ENCODE results near the gene MMP23B. TPM values are rescaled to one million over a fixed set of nuclear protein-coding genes. Genes with fewer than 3 reads are reported as not detected.
"Not testable (repeated sequence)": the region's sequence is repeated elsewhere in the genome, so short reads cannot be mapped to it uniquely, and the experiment has no call there.

MMP23B gene
- total and polyA plus RNA-seq, 2 of the 8 experiments (the other 6 are each of a cell fraction or from before 2014, with no cell fraction given), result 9.2 to 14.6 TPM

DNA sequence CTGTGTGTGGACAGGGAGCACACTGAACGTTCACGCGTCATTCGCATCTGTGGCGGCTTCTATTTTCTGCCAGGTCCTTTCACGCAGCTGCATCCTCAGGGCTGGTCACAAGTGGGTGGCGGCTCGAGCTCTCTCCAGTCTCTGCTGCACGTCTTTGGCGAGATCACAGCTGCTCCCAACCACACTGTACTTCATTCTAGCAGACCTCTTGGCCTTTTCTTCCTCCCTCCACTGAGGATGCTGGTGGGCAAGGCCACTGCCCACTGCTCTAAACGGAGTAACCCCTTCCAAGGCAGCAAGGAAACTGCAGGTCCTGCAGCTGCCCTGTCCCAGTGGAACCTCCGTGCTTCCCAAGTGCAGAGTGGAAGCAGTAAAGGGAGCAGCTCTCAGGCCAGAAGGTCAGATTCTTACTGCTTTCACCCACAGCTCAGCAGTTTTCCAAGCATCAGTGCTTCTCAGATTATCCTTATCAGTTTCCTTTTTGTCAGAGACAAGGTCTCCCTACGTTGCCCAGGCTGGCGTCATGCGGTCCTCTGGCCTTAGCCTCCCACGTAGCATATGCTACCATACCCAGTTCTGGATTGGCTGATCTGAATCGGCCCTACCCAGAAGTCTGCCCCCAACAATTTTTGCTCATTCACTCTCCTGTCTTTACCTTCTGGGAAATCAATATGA, 15.7 kb downstream of the MMP23B start:
- H4K5ac ChIP-seq (ENCODE audit: insufficient read length, low read depth, low read length); H3K14ac ChIP-seq (ENCODE audit: insufficient read length); H3K56ac ChIP-seq (replicated peaks; ENCODE audit: insufficient read length, low read depth, low read length); H3K23ac ChIP-seq (ENCODE audit: insufficient read length); H3K79me1 ChIP-seq (ENCODE audit: low read depth, low read length); H2AK5ac ChIP-seq (ENCODE audit: low read depth, low read length); DNase-seq (ENCODE audit: low read depth in 1 of 2, low spot score in 2 of 2); H2BK15ac ChIP-seq (ENCODE audit: low read length); H4K91ac ChIP-seq (replicated peaks; ENCODE audit: insufficient read length, low read length); H3K4ac ChIP-seq (replicated peaks; ENCODE audit: insufficient read length, low read depth, low read length); H2BK20ac ChIP-seq (ENCODE audit: low read length); H4K20me1 ChIP-seq (replicated peaks in 1 of 2; ENCODE audit: control insufficient read depth in 1 of 2, insufficient read depth in 2 of 2, low read length in 2 of 2); FAIRE-seq; H2BK12ac ChIP-seq (ENCODE audit: low read depth, low read length); H2BK120ac ChIP-seq (replicated peaks; ENCODE audit: low read depth, low read length); CTCF ChIA-PET (ENCODE audit: partially characterized antibody); H3K9ac ChIP-seq (replicated peaks in 1 of 4; ENCODE audit: extremely low read depth in 1 of 4, low read depth in 3 of 4, low read length in 3 of 4); H3K4me1 ChIP-seq (replicated peaks in 1 of 4; ENCODE audit: control insufficient read depth in 3 of 4, insufficient read depth in 4 of 4, low read length in 3 of 4); H3K9me3 ChIP-seq (ENCODE audit: insufficient read depth in 2 of 2, low read depth in 1 of 2, low read length in 1 of 2); H2BK5ac ChIP-seq (ENCODE audit: low read depth, low read length); POLR2A ChIA-PET (ENCODE audit: partially characterized antibody); H3K79me2 ChIP-seq (ENCODE audit: control insufficient read depth in 1 of 2, insufficient read depth in 2 of 2, low read length in 2 of 2); H3K23me2 ChIP-seq (ENCODE audit: low read depth, low read length); H3K4me3 ChIP-seq (ENCODE audit: extremely low read depth in 1 of 4, insufficient read depth in 2 of 4, low read depth in 3 of 4, low read length in 4 of 4); H3K18ac ChIP-seq (ENCODE audit: extremely low read depth, low read length); H4K8ac ChIP-seq (ENCODE audit: extremely low read depth, insufficient read depth, low read length); H2AFZ ChIP-seq (ENCODE audit: low read length); H3K4me2 ChIP-seq (ENCODE audit: insufficient read depth in 1 of 2, low read depth in 2 of 2, low read length in 2 of 2); H3K27ac ChIP-seq (ENCODE audit: low read depth, low read length); H3K27me3 ChIP-seq (replicated peaks in 1 of 4; ENCODE audit: control insufficient read depth in 3 of 4, extremely low read depth in 1 of 4, insufficient read depth in 3 of 4, low read length in 3 of 4): not testable (repeated sequence)
- H3K36me3 ChIP-seq (ENCODE audit: control insufficient read depth in 2 of 4, insufficient read depth in 4 of 4, low read length in 3 of 4), result peaks cover 13 to 36% (median 25%) of the 10 kb centered on the region in 4 experiments
- WGBS, 2 experiments (ENCODE audit: extremely low coverage in 1 of 2, insufficient coverage in 1 of 2, insufficient read length in 1 of 2, insufficient replicate concordance in 2 of 2, low coverage in 1 of 2, low lambda C conversion rate in 2 of 2, missing lambda C conversion rate in 1 of 2), result 95% methylated on average over 17 of the region's 17 CpGs; no CpG with 5 or more reads in 1 of the 2 experiments

DNA sequence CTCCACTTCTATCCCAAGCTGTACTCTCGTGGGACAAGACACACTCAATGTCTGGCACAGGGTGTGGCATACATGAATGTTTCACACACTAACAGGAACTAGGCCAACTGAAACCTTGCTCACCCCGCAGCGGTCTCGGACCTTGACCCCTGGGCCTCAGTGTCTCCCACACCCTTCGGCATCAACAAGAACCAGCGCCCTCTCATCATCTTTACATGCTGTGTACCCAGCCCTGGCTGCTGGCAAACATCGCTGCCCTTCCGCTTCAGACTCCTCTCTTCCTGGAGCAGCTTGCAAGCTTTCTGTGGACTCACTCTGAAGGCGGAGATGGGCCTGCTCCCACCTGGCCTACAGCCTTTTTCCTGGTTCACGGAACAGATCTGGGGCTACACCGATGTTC, 16.3 kb downstream of the MMP23B start:
- H2BK5ac ChIP-seq (ENCODE audit: low read depth, low read length); DNase-seq (ENCODE audit: low read depth in 1 of 2, low spot score in 2 of 2); H3K9me3 ChIP-seq (ENCODE audit: insufficient read depth in 2 of 2, low read depth in 1 of 2, low read length in 1 of 2); FAIRE-seq; H4K5ac ChIP-seq (ENCODE audit: insufficient read length, low read depth, low read length); CTCF ChIA-PET (ENCODE audit: partially characterized antibody); H3K27me3 ChIP-seq (replicated peaks in 1 of 4; ENCODE audit: control insufficient read depth in 3 of 4, extremely low read depth in 1 of 4, insufficient read depth in 3 of 4, low read length in 3 of 4); H3K14ac ChIP-seq (ENCODE audit: insufficient read length); H3K79me1 ChIP-seq (ENCODE audit: low read depth, low read length); H3K4me3 ChIP-seq (ENCODE audit: extremely low read depth in 1 of 4, insufficient read depth in 2 of 4, low read depth in 3 of 4, low read length in 4 of 4); H3K56ac ChIP-seq (replicated peaks; ENCODE audit: insufficient read length, low read depth, low read length); H2AFZ ChIP-seq (ENCODE audit: low read length); H2AK5ac ChIP-seq (ENCODE audit: low read depth, low read length); H3K4me1 ChIP-seq (replicated peaks in 1 of 4; ENCODE audit: control insufficient read depth in 3 of 4, insufficient read depth in 4 of 4, low read length in 3 of 4); H3K23ac ChIP-seq (ENCODE audit: insufficient read length); H2BK20ac ChIP-seq (ENCODE audit: low read length); H2BK12ac ChIP-seq (ENCODE audit: low read depth, low read length); POLR2A ChIA-PET (ENCODE audit: partially characterized antibody); H3K23me2 ChIP-seq (ENCODE audit: low read depth, low read length); H3K18ac ChIP-seq (ENCODE audit: extremely low read depth, low read length); H4K91ac ChIP-seq (replicated peaks; ENCODE audit: insufficient read length, low read length); H4K20me1 ChIP-seq (replicated peaks in 1 of 2; ENCODE audit: control insufficient read depth in 1 of 2, insufficient read depth in 2 of 2, low read length in 2 of 2); H2BK15ac ChIP-seq (ENCODE audit: low read length); H4K8ac ChIP-seq (ENCODE audit: extremely low read depth, insufficient read depth, low read length); H3K4ac ChIP-seq (replicated peaks; ENCODE audit: insufficient read length, low read depth, low read length); H2BK120ac ChIP-seq (replicated peaks; ENCODE audit: low read depth, low read length); H3K4me2 ChIP-seq (ENCODE audit: insufficient read depth in 1 of 2, low read depth in 2 of 2, low read length in 2 of 2); H3K27ac ChIP-seq (ENCODE audit: low read depth, low read length); H3K9ac ChIP-seq (replicated peaks in 1 of 4; ENCODE audit: extremely low read depth in 1 of 4, low read depth in 3 of 4, low read length in 3 of 4); H3K79me2 ChIP-seq (ENCODE audit: control insufficient read depth in 1 of 2, insufficient read depth in 2 of 2, low read length in 2 of 2): not testable (repeated sequence)
- 88% methylated on average over 11 of the region's 11 CpGs; no CpG with 5 or more reads in 1 of the 2 experiments for WGBS, 2 experiments (ENCODE audit: extremely low coverage in 1 of 2, insufficient coverage in 1 of 2, insufficient read length in 1 of 2, insufficient replicate concordance in 2 of 2, low coverage in 1 of 2, low lambda C conversion rate in 2 of 2, missing lambda C conversion rate in 1 of 2)
- peaks cover 13 to 36% (median 25%) of the 10 kb centered on the region in 4 experiments for H3K36me3 ChIP-seq (ENCODE audit: control insufficient read depth in 2 of 4, insufficient read depth in 4 of 4, low read length in 3 of 4)
